K562 (cell line): ENCODE measurements around the gene RAB24. TPM values are rescaled to one million over a fixed set of nuclear protein-coding genes. Genes with fewer than 3 reads are reported as not detected.

Source experiments
- CHD2 ChIP-seq: IDR thresholded peaks from 2 replicates; pipeline ENCODE4 v1.6.1; 2011; ENCODE audit warnings: low read depth, low read length
- EWSR1 ChIP-seq: fragments of 450-650 bp; IDR thresholded peaks from 2 replicates; pipeline ENCODE4 v1.6.1; 2018; ENCODE audit warnings: borderline replicate concordance, mild to moderate bottlenecking, low read depth, moderate library complexity; ENCODE audit not compliant: partially characterized antibody
- GATAD2A ChIP-seq: fragments of 450-650 bp; IDR thresholded peaks from 2 replicates; pipeline ENCODE4 v1.6.1; 2017
- HDAC6 ChIP-seq: IDR thresholded peaks from 2 replicates; pipeline ENCODE4 v1.6.1; 2012; ENCODE audit warnings: low read depth, mild to moderate bottlenecking, control low read depth, inconsistent platforms, low read length, moderate library complexity
- ILK ChIP-seq: fragments of 450-650 bp; IDR thresholded peaks from 2 replicates; pipeline ENCODE4 v1.6.1; 2016; ENCODE audit warnings: missing genetic modification characterization, low read depth, mild to moderate bottlenecking, missing compliant biosample characterization, moderate library complexity, borderline replicate concordance
- KAT7 ChIP-seq: sonication (generic); formaldehyde crosslinking; IDR thresholded peaks from 2 replicates; pipeline ENCODE4 v1.8.0; 2022; ENCODE audit warnings: missing genetic modification reagents, mild to moderate bottlenecking, borderline replicate concordance
- MAFK ChIP-seq: IDR thresholded peaks from 2 replicates; pipeline ENCODE4 v1.6.1; 2011; ENCODE audit warnings: low read length, improper control_type of control experiment
- NCOA2 ChIP-seq, 2 experiments: fragments of 450-650 bp; IDR thresholded peaks; 2 replicates each; pipeline ENCODE4 v1.6.1; 2018; ENCODE audit warnings: mild to moderate bottlenecking in 2 of 2, moderate library complexity in 1 of 2; ENCODE audit not compliant: partially characterized antibody in 2 of 2
- PCBP1 ChIP-seq: fragments of 200-400 bp; formaldehyde crosslinking; IDR thresholded peaks from 2 replicates; pipeline ENCODE4 v1.6.1; 2018; ENCODE audit warnings: mild to moderate bottlenecking, low read depth, low read length; ENCODE audit not compliant: poor library complexity, severe bottlenecking
- POLR3G ChIP-seq: IDR thresholded peaks from 2 replicates; pipeline ENCODE4 v1.6.1; 2011; ENCODE audit not compliant: insufficient read length, insufficient replicate concordance; ENCODE audit errors: extremely low read depth
- PURB ChIP-seq: sonication (generic); formaldehyde crosslinking; IDR thresholded peaks from 2 replicates; pipeline ENCODE4 v1.9.0; 2021; ENCODE audit warnings: low read depth, mild to moderate bottlenecking, missing genetic modification reagents
- TRIM24 ChIP-seq, 2 experiments: fragments of 450-650 bp; IDR thresholded peaks; 2 replicates each; pipeline ENCODE4 v1.6.1; 2016
- ZNF143 ChIP-seq: sonication (generic); formaldehyde crosslinking; IDR thresholded peaks from 2 replicates; pipeline ENCODE4 v1.9.0; 2022; ENCODE audit warnings: mild to moderate bottlenecking, missing genetic modification reagents
- ZNF263 ChIP-seq: sonication (generic); formaldehyde crosslinking; IDR thresholded peaks from 2 replicates; pipeline ENCODE4 v1.8.0; 2022; ENCODE audit warnings: mild to moderate bottlenecking, missing genetic modification reagents, borderline replicate concordance
- ZNF274 ChIP-seq: IDR thresholded peaks from 2 replicates; pipeline ENCODE4 v1.6.1; 2011; ENCODE audit warnings: low read depth, mild to moderate bottlenecking, low read length, moderate library complexity, borderline replicate concordance
- ZNF507 ChIP-seq: conservative IDR thresholded peaks from 2 replicates; pipeline ENCODE4 v1.6.1; 2017; ENCODE audit warnings: missing genetic modification characterization, missing compliant biosample characterization
- ZNF583 ChIP-seq: fragments of 250-450 bp; sonication (Bioruptor Pico); IDR thresholded peaks from 2 replicates; pipeline ENCODE4 v1.4.0; 2020
- ZNF717 ChIP-seq: fragments of 250-450 bp; sonication (Bioruptor Pico); IDR thresholded peaks from 2 replicates; pipeline ENCODE4 v1.5.0; 2021
- polyA plus RNA-seq, 8 experiments: library from polyadenylated mRNA; depleted of rRNA in 4 of 8; stranded (reverse) in 5 of 8; unstranded in 3 of 8; fragments of >200 nt; fragmentation: Nextera tagmentation in 2 of 8; fragmentation: Illumina TruSeq in 1 of 8; extraction: Ambion mirVana in 2 of 8; extraction: Trizol in 1 of 8; gene quantifications; 2 replicates each; pipeline versions ENCODE4 v1.2.1 to v1.2.3, GENCODE V29; 2011 to 2014; ENCODE audit warnings: inconsistent platforms in 1 of 8, missing spikeins in 1 of 8
- total RNA-seq, 7 experiments: library from RNA; depleted of rRNA in 6 of 7; stranded (reverse); fragments of >200 nt in 6 of 7; fragmentation: Illumina TruSeq in 2 of 7; extraction: Trizol in 2 of 7; gene quantifications; 2 replicates each; pipeline versions ENCODE4 v1.2.1 to v1.2.3, GENCODE V29; 2011 to 2021; ENCODE audit warnings: low replicate concordance in 1 of 7
- TF ChIP-seq, protein P1 (sequence below): sonication (generic); formaldehyde crosslinking; IDR thresholded peaks from 2 replicates; pipeline ENCODE4 v1.8.0; 2022; ENCODE audit warnings: mild to moderate bottlenecking, missing genetic modification reagents
- TF ChIP-seq, protein P2 (sequence below): fragments of 250-450 bp; sonication (Bioruptor Pico); IDR thresholded peaks from 2 replicates; pipeline ENCODE4 v1.8.0; 2022; ENCODE audit warnings: moderate library complexity, mild to moderate bottlenecking, inconsistent platforms
- TF ChIP-seq, protein P3 (sequence below): sonication (generic); formaldehyde crosslinking; IDR thresholded peaks from 2 replicates; pipeline ENCODE4 v1.8.0; 2022; ENCODE audit warnings: missing genetic modification reagents, mild to moderate bottlenecking, borderline replicate concordance

The RAB24 gene
- total and polyA plus RNA-seq, 9 of the 15 experiments (the other 6 are each of a cell fraction or from before 2014, with no cell fraction given) = 13.9 to 107 (median 34.8) TPM

DNA sequence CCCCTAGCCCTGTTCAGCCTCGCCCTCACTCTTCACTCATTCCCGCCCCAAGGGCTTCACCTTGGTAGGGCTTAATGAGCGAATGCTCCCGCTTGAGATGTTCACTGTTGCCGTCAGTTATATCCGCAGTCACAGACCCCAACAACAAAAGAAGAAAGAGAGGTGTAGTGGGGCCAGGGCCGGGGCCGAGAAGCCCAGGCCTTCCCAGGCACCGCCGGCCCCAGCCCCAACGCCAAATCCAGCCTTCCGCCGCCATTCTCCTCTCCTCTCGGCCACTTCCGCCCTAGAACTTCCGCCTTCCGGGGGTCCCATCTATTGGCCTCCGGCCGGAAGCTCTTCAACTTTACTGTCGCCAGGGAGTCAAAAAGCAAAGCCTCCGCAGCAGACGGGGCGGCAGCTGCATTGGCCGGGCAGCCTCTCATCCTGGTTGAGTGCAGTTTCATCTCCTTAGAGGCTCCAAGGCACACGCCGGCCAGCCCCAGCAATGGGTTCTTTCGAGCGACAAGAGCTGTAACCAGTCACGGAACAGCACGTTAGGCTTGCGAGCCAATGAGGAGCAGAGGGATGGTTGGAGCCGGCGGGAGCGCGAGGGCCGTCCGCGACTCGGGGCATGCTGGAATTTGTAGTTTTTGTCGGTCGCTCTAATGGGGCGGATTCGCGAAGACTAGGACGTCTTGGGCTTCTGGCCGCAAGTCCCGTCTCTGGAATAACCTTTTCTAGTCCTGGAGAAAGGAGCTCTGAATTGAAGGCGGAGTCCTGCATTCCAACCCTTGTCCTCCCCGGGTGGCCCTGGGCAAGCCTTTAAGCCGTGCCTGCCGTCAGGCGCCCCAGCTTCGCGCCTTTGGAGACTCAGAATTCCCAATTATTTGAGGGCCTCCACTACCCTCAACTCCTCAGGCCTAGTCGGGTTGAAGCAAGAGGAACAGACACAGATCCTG lies 48.1 kb upstream of the RAB24 start, which contains the start of gene LMAN2 (continued):
- TF ChIP-seq, protein P1, sequence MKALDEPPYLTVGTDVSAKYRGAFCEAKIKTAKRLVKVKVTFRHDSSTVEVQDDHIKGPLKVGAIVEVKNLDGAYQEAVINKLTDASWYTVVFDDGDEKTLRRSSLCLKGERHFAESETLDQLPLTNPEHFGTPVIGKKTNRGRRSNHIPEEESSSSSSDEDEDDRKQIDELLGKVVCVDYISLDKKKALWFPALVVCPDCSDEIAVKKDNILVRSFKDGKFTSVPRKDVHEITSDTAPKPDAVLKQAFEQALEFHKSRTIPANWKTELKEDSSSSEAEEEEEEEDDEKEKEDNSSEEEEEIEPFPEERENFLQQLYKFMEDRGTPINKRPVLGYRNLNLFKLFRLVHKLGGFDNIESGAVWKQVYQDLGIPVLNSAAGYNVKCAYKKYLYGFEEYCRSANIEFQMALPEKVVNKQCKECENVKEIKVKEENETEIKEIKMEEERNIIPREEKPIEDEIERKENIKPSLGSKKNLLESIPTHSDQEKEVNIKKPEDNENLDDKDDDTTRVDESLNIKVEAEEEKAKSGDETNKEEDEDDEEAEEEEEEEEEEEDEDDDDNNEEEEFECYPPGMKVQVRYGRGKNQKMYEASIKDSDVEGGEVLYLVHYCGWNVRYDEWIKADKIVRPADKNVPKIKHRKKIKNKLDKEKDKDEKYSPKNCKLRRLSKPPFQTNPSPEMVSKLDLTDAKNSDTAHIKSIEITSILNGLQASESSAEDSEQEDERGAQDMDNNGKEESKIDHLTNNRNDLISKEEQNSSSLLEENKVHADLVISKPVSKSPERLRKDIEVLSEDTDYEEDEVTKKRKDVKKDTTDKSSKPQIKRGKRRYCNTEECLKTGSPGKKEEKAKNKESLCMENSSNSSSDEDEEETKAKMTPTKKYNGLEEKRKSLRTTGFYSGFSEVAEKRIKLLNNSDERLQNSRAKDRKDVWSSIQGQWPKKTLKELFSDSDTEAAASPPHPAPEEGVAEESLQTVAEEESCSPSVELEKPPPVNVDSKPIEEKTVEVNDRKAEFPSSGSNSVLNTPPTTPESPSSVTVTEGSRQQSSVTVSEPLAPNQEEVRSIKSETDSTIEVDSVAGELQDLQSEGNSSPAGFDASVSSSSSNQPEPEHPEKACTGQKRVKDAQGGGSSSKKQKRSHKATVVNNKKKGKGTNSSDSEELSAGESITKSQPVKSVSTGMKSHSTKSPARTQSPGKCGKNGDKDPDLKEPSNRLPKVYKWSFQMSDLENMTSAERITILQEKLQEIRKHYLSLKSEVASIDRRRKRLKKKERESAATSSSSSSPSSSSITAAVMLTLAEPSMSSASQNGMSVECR (CRISPR knock-in tag) = peak; percentile 92
- TF ChIP-seq ZNF507 (tag) (no peak), EWSR1 (no peak), ZNF583 (CRISPR knock-in tag) (peak; percentile 57; the same call in 1 of the 2 replicates), ZNF263 (CRISPR knock-in tag) (peak; percentile 45; the same call in 1 of the 2 replicates), ZNF717 (CRISPR knock-in tag) (no peak), HDAC6 (no peak), MAFK (no peak), CHD2 (peak; percentile 86), GATAD2A (no peak), TRIM24 (IDR thresholded peaks at IDR 0.05) (peak in 1 of 2 experiments; percentile 98; a peak in 2 of 4 replicates), PCBP1 (no peak), ZNF143 (peak; percentile 95), POLR3G (no peak), ILK (tag) (no peak), ZNF274 (no peak), NCOA2 (IDR thresholded peaks at IDR 0.05; ENCODE audit: partially characterized antibody in 2 of 2) (peak in 1 of 2 experiments; percentile 93), KAT7 (CRISPR knock-in tag) (no peak), PURB (CRISPR knock-in tag) (no peak)
- TF ChIP-seq, protein P2, sequence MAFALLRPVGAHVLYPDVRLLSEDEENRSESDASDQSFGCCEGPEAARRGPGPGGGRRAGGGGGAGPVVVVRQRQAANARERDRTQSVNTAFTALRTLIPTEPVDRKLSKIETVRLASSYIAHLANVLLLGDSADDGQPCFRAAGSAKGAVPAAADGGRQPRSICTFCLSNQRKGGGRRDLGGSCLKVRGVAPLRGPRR (CRISPR knock-in tag) = no peak
- TF ChIP-seq, protein P3, sequence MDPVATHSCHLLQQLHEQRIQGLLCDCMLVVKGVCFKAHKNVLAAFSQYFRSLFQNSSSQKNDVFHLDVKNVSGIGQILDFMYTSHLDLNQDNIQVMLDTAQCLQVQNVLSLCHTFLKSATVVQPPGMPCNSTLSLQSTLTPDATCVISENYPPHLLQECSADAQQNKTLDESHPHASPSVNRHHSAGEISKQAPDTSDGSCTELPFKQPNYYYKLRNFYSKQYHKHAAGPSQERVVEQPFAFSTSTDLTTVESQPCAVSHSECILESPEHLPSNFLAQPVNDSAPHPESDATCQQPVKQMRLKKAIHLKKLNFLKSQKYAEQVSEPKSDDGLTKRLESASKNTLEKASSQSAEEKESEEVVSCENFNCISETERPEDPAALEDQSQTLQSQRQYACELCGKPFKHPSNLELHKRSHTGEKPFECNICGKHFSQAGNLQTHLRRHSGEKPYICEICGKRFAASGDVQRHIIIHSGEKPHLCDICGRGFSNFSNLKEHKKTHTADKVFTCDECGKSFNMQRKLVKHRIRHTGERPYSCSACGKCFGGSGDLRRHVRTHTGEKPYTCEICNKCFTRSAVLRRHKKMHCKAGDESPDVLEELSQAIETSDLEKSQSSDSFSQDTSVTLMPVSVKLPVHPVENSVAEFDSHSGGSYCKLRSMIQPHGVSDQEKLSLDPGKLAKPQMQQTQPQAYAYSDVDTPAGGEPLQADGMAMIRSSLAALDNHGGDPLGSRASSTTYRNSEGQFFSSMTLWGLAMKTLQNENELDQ (CRISPR knock-in tag) = 0 out of 2 replicates have a peak, but pooled peaks have one; percentile 57
